Upper lobe of left lung (tissue), 6 donors: ENCODE results near the gene RPS27L. TPM values are rescaled to one million over a fixed set of nuclear protein-coding genes. Genes with fewer than 3 reads are reported as not detected.
A peak's percentile ranks its signal among the peaks of the same experiment; 100 is the strongest.

Source experiments
- ATAC-seq, 2 donors: fragments of 200-7000 bp; cut with Tn5 transposase; one replicate each; pipeline ENCODE4 v1.9.1; 2022; ENCODE audit warnings: mild to moderate bottlenecking in 2 of 2, moderate library complexity in 2 of 2; ENCODE audit not compliant: low FRiP score in 2 of 2
- DNase-seq, 2 donors: peaks; one replicate each; pipeline ENCODE4 v3.0.0-alpha.2; 2019 to 2020
- H3K27ac ChIP-seq, 4 donors: fragments of 200-600 bp; sonication (generic); one replicate each; pipeline ENCODE4 v1.5.1; 2016 to 2019
- H3K27me3 ChIP-seq, 4 donors: fragments of 200-600 bp; sonication (generic); one replicate each; pipeline ENCODE4 v1.5.1; 2017 to 2019
- H3K36me3 ChIP-seq, 4 donors: fragments of 200-600 bp; sonication (generic); one replicate each; pipeline ENCODE4 v1.5.1; 2016 to 2019
- H3K4me1 ChIP-seq, 4 donors: fragments of 200-600 bp; sonication (generic); one replicate each; pipeline ENCODE4 v1.5.1; 2018 to 2019
- H3K4me3 ChIP-seq, 4 donors: fragments of 200-600 bp; sonication (generic); one replicate each; pipeline ENCODE4 v1.5.1; 2017 to 2019; ENCODE audit warnings: mild to moderate bottlenecking in 2 of 4, moderate library complexity in 1 of 4
- H3K9me3 ChIP-seq, 4 donors: fragments of 200-600 bp; sonication (generic); one replicate each; pipeline ENCODE4 v1.5.1; 2018 to 2019
- CTCF ChIP-seq, 6 experiments: fragments of 450-650 bp in 4 of 6; fragments of 200-600 bp in 2 of 6; sonication (generic) in 2 of 6; IDR thresholded peaks; one replicate each; pipeline ENCODE4 v1.5.1; 2016 to 2019; ENCODE audit warnings: antibody characterized with exemption in 6 of 6
- EP300 ChIP-seq, 4 donors: sonication (generic); formaldehyde crosslinking; IDR thresholded peaks; one replicate each; pipeline ENCODE4 v1.5.1; 2017; ENCODE audit warnings: antibody characterized with exemption in 4 of 4, control low read depth in 2 of 4
- POLR2A ChIP-seq, 4 donors: fragments of 450-650 bp; IDR thresholded peaks; one replicate each; pipeline ENCODE4 v1.5.1; 2016 to 2017; ENCODE audit warnings: antibody characterized with exemption in 4 of 4, mild to moderate bottlenecking in 2 of 4
- POLR2AphosphoS5 ChIP-seq, 2 donors: sonication (generic); formaldehyde crosslinking; IDR thresholded peaks; one replicate each; pipeline ENCODE4 v1.5.1; 2017; ENCODE audit warnings: antibody characterized with exemption in 2 of 2
- WGBS, 2 donors: methylation state at CpG; one replicate each; pipeline ENCODE4 v1.1.5; 2017 to 2018; 5-methylcytosine and 5-hydroxymethylcytosine counted together
- total RNA-seq, 6 donors: library from RNA; depleted of rRNA in 4 of 6; stranded (reverse); fragments of >200 nt in 4 of 6; gene quantifications; one replicate each; pipeline versions ENCODE4 v1.1.0 to v1.2.1, GENCODE V29; 2016 to 2021
- donor health status: DM: no; HTN: no; CAD: no; lungs with moderate emphysema.
- donor health status: DM: no; HTN: yes; CAD: no; lungs with severe emphysema.

The RPS27L gene
- 100 to 1,000 TPM in 3 of 6 donors, 10 to 100 TPM in 3; 30.3 to 165 (median 117) TPM for total RNA-seq

GRCh38 chr15:63157118-63157843 is at the start of gene RPS27L:
TSS of gene RPS27L (minus strand) at chr15:63157477. CDS start at chr15:63157405, 72 bp downstream.
- 0 to 1% methylated on average over 24 to 47 of the region's 60 CpGs for WGBS, 2 donors
- ATAC-seq (peak; percentile 98), DNase-seq (peak; percentile 94 to 98)
- Histone ChIP-seq H3K4me1 (peaks cover 8 to 19% (median 18%) of the 10 kb centered on the region in 4 donors), H3K27ac (peak within 1 kb of the TSS; percentile 96 to 99 (median 98)), H3K27me3 (no peaks in the 10 kb centered on the region), H3K36me3 (peaks cover 0 to 33% (median 9%) of the 10 kb centered on the region in 4 donors), H3K4me3 (peak within 1 kb of the TSS; percentile 71 to 91 (median 76)), H3K9me3 (no peaks in the 10 kb centered on the region)
- TF ChIP-seq EP300 (IDR thresholded peaks at IDR 0.05): peak in 1 of 4 donors; percentile 28
- TF ChIP-seq POLR2AphosphoS5 (IDR thresholded peaks at IDR 0.05): peak; percentile 82 to 97
- TF ChIP-seq POLR2A (IDR thresholded peaks at IDR 0.05): peak in 3 of 4 donors; percentile 82 to 96 (median 90)
- TF ChIP-seq CTCF (IDR thresholded peaks at IDR 0.05): peak in 2 of 6 experiments; percentile 4 to 8

GRCh38 chr15:63206079-63206478 is 48.8 kb upstream of the RPS27L start:
- Histone ChIP-seq H3K9me3 (no peaks in the 10 kb centered on the region), H3K27me3 (no peaks in the 10 kb centered on the region), H3K4me3 (no peak overlapping the region), H3K36me3 (no peaks in the 10 kb centered on the region), H3K4me1 (peaks cover 37 to 57% (median 46%) of the 10 kb centered on the region in 4 donors), H3K27ac (no peak overlapping the region)
- ATAC-seq (no peak), DNase-seq (no peak)
- WGBS, 2 donors: 85 to 89% methylated on average over 2 of the region's 2 CpGs
- TF ChIP-seq POLR2A (IDR thresholded peaks at IDR 0.05): no peak
- TF ChIP-seq EP300 (IDR thresholded peaks at IDR 0.05): no peak
- no peak for TF ChIP-seq POLR2AphosphoS5 (IDR thresholded peaks at IDR 0.05)
- no peak for TF ChIP-seq CTCF (IDR thresholded peaks at IDR 0.05)

- Histone ChIP-seq H3K27ac (peak overlapping the region in 1 of 4 donors; percentile 14), H3K9me3 (no peaks in the 10 kb centered on the region), H3K4me3 (no peak overlapping the region), H3K36me3 (no peaks in the 10 kb centered on the region), H3K27me3 (no peaks in the 10 kb centered on the region), H3K4me1 (peaks cover 41 to 61% (median 50%) of the 10 kb centered on the region in 4 donors)
- WGBS, 2 donors: 76 to 82% methylated on average over 9 of the region's 9 CpGs
- no peak for TF ChIP-seq POLR2AphosphoS5 (IDR thresholded peaks at IDR 0.05)
- TF ChIP-seq POLR2A (IDR thresholded peaks at IDR 0.05): no peak
- no peak for TF ChIP-seq EP300 (IDR thresholded peaks at IDR 0.05)
- no peak for TF ChIP-seq CTCF (IDR thresholded peaks at IDR 0.05)
- DNase-seq (no peak), ATAC-seq (peak in 1 of 2 donors; percentile 38)
Observed at GRCh38 chr15:63203451-63204090, 46.3 kb upstream of the RPS27L start.

- no peaks in the 10 kb centered on the region for H3K27me3 ChIP-seq
- WGBS, 2 donors: 45 to 53% methylated on average over 5 of the region's 5 CpGs
- no peak overlapping the region for H3K4me3 ChIP-seq
- ATAC-seq (no peak), DNase-seq (no peak)
- no peaks in the 10 kb centered on the region for H3K36me3 ChIP-seq
- H3K27ac ChIP-seq: peak overlapping the region in 3 of 4 donors; percentile 14 to 66 (median 32)
- peaks cover 48 to 66% (median 58%) of the 10 kb centered on the region in 4 donors for H3K4me1 ChIP-seq
- TF ChIP-seq POLR2AphosphoS5 (IDR thresholded peaks at IDR 0.05): no peak
- no peak for TF ChIP-seq EP300 (IDR thresholded peaks at IDR 0.05)
- TF ChIP-seq POLR2A (IDR thresholded peaks at IDR 0.05): no peak
- no peak for TF ChIP-seq CTCF (IDR thresholded peaks at IDR 0.05)
- H3K9me3 ChIP-seq: no peaks in the 10 kb centered on the region
Observed at GRCh38 chr15:63202861-63203260, 45.6 kb upstream of the RPS27L start.
